ENCODE results near the gene TNRC6B.
"Not testable (repeated sequence)": the region's sequence is repeated elsewhere in the genome, so short reads cannot be mapped to it uniquely, and the experiment has no call there.

Gene TNRC6B

DNA sequence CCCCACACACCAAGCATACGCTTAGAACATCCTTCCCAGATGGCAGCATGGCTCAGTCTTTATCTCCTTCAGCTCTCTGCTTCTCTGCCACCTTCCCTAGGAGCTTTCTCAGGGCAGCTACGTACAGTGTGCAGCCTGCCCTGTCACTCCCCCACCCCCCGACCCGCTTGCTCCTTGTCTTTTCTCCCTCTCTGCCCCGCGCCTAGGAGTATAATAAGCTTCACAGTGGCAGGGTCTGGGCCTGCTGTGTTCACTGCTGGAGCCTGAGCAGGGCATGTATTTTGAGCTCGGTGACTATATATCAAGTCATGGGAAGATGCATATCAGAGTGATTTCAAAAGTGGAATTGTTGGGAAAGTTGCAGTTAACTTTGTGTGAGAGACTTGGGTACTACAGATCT, 112.8 kb downstream of the TNRC6B start:
- no peak for DNase-seq

DNA sequence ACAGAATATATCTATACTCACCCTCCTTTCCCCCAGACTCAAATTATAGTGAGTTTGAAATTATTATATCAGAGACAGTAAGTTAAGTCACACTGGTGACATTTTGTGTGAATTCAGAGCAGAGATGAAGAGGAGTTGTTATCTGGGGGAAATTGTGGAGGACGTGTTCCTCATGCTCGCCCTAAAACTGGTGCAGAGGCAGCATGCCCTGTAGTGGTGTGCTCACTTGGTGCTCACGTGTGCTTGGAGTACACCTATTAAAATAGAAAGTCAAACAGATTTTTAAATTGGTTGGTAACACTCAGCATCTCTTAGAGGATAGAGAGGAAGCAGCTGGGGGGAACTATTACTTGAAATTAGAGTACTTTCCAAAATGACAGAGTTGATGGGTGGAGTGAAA, 117.0 kb downstream of the TNRC6B start:
- DNase-seq = no peak

DNA sequence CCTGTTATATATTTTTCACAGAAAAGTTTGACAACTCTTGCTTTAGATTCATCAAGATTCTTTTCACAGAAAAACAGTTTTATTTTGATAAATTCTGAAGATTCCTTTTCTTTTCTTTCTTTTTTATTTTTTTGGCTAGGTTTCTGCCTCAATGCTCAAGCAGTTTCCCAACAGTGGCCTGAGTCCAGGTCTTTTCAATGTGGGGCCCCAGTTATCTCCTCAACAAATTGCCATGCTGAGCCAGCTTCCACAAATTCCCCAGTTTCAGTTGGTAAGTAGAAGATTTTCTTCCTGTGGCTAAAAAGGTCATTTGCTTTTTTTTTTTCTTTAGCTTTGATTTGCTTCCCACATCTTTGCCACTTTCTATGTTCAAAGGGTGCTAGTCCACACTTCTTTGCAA, 122.6 kb downstream of the TNRC6B start:
- DNase-seq = no peak

DNA sequence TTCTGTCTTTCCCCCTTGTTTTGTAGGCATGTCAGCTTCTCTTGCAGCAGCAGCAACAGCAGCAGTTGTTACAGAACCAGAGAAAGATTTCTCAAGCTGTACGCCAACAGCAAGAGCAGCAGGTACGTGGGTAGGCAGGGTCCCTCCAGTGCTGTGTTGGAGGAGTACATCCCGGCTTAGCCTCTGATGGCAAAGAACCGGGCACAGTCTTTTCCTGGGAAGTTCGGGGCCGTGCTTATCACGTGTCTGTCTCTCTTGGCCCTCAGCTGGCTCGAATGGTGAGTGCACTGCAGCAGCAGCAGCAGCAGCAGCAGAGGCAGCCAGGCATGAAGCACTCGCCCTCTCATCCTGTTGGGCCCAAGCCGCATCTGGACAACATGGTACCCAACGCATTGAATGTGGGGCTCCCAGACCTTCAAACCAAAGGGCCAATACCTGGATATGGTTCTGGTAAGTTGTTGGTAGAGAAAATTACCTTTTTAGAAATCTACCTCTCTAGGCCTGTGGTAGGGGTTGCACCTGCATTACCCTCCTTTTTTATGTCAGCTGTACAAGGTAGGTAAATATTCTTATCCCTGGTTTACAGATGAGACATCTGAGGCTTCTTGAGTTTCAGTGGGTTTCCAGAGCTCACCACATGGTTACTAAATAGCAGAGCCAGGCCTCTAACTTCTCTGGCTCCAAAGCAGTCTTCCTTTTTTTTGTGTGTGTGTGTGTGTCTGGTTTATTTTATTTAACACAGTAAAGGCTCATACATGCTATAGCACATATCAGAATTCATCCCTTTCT, 123.4 kb downstream of the TNRC6B start:
- DNase-seq = no peak

DNA sequence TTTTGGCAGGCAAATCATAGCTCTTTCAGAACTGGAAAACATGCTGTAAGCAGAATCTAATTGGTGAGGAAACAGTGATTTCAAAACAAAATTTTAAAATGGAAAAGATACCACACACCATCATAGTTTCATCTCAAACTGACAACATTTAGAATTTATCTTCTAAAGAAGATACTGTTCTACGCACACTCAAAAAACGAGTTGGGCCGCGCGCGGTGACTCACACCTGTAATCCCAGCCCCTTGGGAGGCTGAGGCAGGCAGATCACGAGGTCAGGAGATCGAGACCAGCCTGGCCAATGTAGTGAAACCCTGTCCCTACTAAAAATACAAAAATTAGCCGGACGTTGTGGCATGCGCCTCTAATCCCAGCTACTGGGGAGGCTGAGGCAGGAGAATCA, 124.4 kb downstream of the TNRC6B start:
- no peak for DNase-seq

DNA sequence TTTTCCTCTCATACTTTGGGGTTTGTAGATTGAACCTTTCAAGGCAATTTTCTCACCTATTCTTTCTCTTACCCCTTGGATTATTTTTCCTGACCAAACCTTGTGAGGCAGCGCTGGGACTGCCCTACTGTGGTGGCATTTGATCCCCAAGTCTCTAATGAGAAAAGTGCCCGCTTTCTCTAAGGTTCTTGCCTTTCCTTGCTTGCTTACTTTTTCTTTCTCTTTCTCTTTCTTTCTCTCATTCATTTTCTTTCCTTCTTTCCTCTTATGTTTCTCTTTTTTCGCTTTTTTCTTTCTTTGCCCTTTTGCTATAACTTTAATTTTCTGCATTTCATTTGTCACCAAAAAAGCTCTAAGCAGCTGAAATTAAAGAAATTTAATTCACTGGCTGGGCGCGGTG, 127.9 kb downstream of the TNRC6B start:
- DNase-seq = no peak

DNA sequence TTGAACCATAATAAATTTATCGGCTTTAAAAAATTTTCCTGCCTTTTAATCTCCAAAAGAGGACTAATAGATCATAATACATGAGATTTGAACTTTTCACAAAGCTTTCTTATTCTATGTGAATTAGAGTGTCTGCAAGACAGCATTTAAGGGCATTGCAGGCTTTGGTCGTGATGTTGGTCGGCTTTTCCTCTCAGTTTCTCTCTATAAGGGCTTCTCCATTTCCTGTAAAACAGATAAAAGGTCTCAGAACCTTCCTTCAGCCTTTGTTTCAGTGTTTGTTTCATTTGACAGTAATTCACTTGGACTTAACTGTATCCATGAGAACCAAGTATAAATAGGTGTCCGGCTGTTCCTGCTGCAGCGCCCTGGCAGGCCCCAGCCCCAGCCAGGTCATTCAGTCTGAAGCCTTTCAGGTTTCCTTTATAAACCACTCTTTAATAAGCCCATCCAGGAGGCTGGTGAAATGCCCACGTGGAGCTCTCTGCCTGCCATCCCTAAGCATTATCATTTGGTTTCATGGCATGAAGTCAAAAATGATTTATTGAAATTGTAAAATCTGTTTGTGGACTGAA, 131.4 kb downstream of the TNRC6B start:
- DNase-seq = no peak

DNA sequence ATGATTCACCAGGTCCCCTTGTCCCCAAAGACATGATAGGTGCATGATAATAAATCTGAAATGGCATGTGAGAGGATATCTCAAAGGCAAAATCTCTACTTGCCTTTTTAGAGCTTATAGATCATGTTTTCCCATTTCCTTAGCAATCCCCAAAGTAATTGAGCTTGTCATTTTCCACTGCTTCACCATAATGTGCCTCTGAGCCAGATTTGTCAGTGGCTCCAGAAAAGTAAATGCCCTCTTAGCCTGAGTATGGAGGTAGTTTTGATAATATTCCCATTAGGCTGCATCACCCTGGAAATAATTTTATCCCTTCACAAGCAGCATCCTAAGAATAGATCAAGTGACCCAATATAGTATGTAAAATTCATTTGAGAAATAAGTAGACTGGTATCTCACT, 131.9 kb downstream of the TNRC6B start:
- DNase-seq = no peak

DNA sequence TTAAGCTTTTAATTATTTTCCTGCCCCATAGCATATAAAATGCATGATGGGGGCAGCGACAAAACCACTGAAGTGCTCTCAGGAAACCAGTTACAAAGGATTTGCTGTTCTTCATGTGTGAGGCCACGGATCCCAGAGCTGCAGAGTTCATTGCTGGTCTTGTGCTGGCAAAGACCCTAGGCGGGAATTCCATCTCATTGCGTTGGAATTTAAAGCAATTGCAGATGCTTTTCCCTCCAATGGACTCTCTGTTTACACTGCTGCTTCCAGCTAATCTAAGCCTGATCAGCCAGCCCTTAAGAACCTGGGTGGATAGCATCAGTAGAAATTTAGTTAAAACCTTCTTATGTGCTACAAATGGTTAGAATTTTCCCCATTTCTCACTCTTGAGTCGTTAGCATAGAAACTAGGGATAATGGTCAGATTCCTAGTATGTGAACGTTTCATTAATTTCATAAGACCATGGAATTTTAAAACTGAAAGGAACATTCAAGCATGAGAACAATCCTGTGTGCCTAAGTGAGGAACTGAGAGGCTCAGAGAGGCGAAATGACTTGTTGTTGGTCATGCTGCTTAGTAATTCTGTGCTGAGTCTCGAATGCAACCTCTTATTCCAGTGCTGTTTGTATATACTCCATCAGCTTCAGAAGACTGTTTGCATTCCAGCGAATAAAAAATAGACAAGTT, 132.5 kb downstream of the TNRC6B start:
- DNase-seq = no peak

DNA sequence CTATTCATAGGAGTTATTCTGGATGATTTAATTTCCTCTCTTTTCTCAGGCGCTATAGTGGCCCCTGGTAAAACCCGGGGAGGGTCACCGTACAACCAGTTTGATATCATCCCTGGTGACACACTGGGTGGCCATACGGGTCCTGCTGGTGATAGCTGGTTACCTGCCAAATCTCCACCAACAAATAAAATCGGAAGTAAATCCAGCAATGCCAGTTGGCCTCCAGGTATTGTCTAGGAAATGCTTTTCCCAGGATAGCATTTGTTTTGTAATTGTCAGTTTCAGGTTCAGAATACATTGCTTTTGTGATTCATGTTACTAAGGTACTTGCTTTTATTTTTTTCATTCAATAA, 133.0 kb downstream of the TNRC6B start:
- DNase-seq = no peak

DNA sequence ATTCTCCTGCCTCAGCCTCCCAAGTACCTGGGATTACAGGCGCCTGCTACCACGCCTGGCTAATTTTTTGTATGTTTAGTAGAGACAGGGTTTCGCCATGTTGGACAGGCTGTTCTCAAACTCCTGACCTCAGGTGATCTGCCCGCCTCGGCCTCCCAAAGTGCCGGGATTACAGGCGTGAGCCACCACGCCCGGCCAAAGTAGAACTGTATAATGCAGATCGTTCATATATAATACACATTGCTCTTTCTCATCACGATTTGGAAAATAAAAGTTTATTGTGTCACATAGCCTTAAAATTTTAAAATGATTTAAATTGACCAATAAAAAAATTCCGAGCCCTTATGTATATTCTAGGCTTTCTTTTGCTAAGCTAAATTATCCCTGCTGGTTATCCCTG, 133.9 kb downstream of the TNRC6B start:
- not testable (repeated sequence) for DNase-seq

DNA sequence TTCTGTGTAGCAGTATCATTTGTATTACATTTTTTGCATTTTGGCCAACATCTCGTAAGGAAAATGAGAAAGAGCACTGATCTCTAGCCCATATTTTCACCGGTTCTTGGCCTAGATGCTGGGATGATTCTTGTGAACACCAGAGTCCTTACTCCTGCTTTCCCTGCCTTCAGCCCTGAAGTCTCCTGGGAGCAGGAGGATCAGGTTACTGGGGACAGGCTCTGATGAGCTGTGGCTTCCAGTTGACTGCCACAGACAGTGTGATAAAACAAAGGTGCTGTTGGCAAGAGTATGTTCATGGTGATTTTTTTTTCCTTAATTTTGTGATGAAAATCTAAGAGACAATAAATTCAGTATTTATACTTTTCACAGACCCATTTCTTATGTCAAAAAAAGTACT, 134.3 kb downstream of the TNRC6B start:
- DNase-seq = no peak

DNA sequence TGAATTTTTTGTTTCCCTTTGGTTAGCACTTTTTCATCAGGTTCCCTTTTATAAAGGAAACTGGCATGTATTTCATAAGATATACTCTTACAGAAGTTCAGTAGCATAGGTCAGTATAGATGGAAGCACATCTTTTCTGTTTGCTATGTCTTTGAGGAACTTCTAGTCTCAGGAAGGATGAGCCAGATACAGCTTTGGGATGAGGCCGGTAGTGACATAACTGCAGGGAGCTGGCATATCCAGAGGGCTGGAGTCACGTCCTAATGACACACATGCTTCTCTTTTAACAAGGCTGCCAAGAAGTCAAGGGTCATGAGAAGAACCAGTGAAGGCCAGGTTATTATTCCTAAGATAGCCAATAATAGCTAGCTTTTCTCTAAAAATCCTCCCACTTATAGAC, 135.3 kb downstream of the TNRC6B start:
- no peak for DNase-seq

DNA sequence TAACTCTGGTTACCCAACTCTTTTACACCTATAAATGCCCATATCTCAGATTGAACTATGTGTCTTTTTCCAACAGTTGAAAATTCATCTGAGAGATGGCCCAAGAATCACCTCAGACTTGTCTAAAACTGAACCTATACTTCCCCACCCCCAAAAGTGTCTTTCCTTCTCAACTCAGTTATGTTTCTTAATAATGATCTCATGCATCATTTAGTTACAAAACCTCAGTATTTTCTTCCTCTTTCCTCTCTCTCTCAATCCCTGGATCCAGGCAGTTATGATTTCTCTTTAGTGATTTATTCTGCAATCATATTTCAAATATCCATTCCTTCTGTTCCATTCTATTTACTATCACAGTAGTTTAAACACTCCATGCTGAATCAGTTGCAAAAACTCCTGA, 136.3 kb downstream of the TNRC6B start:
- DNase-seq = no peak

DNA sequence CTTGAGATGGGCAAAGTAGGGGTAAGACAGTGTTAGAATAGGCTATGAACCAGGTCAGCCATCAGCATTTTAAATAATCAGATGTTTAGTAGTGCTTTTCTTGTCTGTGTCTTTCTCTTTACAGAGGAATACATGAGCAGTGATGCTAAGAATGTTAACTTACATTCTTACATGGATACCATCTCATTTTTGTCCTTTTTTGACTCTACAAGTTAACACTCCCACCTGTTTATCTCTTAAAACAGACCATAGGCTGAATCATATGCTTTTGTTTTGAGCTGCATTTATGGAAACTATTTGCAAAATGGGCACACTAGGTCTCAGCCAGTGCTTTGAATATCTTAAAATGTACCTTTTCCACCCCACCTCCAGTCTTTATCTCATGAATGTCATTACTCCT, 143.0 kb downstream of the TNRC6B start:
- no peak for DNase-seq

DNA sequence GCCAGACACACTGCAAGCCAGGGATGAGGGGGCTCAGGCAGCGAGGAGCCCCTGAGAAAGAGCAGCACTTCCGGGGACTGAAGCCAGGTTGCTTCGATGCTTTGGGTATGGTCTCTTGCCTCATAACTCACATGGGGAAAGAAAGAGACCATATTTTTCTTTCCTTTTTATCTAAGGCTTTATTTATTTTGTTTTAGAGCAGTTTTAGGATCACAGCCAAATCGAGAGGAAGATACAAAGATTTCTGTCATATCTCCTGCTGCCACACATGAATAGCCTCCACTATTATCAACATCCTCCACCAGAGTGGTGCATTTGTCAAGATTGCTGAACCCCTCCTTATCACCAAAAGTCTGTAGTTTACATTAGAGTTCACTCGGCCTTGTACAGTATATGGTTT, 144.3 kb downstream of the TNRC6B start:
- DNase-seq = no peak

DNA sequence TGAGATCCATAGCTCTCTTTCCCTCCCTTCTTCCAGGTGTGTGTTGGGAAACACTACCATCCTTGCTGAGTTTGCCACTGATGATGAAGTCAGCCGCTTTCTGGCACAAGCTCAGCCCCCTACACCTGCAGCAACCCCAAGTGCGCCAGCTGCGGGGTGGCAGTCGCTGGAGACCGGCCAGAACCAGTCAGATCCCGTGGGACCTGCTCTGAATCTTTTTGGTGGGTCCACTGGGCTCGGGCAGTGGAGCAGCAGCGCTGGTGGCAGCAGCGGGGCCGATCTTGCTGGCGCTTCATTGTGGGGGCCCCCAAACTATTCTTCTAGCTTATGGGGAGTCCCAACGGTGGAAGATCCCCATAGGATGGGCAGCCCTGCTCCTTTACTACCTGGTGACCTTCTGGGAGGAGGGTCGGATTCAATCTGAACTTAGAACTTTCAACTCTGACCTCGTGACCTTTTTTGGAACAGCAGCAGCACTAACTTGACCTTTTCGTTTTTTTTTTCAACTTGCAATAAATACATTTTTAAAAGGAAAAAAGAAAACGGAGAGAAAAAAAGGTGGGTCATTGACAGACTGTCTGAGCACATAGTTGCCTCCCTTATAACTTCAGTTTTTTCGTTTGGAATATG, 145.2 kb downstream of the TNRC6B start:
- no peak for DNase-seq

DNA sequence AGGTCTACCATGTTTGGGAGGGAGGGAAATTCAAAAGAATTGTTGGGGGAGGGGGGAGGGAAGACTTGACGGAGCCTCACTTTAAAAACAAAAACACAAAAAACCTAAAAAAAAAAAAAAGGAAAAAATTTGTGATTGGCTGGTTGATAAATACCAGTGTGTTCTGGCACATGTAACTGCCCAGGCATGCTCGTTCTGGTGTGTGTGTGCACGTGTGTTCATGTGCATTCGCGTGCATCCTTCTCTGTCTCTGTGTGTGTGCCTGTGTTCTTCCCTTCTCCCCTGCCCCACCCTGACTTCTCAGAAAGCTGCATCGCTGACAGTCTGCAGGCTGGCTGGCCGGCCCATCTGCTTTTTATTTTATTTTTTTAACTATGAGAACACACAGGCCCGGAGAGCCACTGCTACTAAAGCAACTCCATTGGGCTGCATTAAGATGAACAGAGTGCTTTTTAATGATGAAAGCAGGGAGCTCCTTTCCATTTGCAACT, 146.0 kb downstream of the TNRC6B start:
- DNase-seq = peak; percentile 57

DNA sequence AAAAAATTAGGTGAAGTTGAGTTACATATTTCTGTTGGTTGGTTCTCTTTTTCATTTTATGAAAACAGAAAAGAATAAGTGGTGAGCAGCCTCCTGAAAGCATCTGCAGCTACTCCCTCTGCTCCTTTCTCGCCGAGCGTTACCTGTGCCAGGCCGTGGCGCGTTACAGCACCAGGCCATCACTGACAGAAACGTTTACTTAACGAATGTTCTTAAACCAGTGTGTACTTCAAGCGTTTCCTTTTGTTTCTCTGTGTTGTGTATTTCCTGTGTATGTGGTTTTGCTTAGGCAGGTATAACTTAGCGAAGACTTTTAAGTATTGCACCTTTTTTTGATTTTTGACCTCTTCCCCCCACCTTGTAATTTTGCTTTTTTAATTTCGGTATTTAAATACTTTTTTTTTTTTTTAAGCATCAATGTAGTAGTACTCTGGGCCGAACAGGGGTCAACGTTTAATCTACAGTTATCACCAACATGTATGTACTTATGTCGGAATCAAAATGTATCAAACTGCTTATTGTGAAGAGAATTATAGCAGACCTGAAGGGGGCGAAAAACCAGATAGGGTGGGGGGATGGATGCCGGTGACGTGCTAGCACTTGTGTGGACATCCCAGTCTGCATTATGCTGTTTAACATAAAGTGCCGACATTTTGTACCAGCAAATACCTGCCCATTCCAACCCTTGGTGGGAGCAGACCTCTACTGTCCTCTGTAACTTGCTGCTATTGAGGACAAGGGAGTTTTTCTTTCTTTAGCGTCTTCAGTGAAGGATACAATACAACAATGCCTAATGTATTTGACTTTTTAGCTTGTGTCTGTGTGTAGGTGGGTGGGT, 147.0 kb downstream of the TNRC6B start:
- peak; percentile 69 for DNase-seq

DNA sequence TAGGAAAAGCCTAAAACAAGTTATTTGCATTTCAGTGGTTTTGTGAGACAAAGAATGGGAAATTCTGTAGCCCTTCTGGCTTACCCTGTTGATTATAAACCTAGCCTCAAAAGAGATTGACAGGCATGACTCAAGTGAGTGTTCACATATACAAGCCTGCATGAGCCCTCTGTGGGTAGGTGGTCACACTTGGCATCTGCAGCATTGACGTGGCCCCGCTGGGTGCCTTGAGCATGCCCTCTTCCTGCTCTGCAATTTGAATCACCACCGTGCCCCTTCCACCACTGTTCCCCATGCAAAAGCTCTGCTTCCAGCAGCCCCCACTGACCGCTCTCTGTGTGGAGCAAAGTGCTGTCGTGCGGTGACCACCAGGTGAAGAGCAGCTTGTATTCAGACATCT, 147.6 kb downstream of the TNRC6B start:
- DNase-seq = peak; percentile 77

DNA sequence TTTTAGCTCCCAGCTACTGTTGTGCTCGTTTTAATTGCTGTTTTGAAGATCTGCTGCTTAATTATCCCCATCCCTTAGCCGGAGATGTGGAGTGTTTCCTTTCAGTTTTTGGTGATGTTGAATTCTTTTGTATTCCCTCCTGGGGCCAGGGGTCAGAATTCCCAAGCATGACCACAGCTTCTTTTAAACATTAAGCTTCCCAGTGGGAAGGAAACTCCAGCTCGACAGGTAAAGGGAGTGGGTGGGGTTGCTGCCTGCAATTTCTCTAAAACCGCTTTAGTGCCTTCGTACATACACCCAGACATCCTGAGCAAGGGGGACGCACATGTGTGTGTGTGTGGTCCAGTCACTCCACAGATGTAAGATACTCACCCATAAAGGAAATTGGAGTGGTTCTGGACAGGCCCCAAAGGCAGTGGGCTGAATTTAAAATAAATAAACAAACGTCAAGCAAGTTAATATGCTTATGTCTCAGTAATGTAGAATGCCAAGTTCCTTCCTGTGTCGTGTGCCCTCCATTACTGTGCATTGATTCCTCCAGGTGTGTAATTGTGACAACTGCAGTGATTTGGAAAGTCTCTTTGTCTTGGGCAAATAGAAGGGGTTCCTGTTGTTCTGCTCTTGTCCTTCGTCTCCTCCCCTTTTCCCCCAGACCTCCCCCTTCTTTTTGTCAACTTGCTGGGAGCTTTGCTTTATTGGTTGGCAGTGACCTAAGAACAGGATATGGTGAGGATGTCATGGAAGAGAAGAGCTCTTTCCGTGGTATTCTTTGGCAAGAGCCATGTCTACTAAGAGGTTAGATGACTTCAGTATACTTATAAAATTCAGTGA, 149.4 kb downstream of the TNRC6B start:
- DNase-seq = no peak

Data from CD4-positive, alpha-beta T cell treated with Interleukin-6 for 4 hours (primary cell).